IMR-90 (cell line): ENCODE measurements around the gene NOD2. TPM values are rescaled to one million over a fixed set of nuclear protein-coding genes. Genes with fewer than 3 reads are reported as not detected.

Experiments
- ATAC-seq: fragments of 200-7000 bp; cut with Tn5 transposase; 2 replicates; pipeline ENCODE4 v1.9.1; 2020; ENCODE audit warnings: low read depth, mild to moderate bottlenecking, moderate library complexity
- BruUV-seq: library from RNA; stranded (reverse); fragments of 400-500 nt; replicated peaks from 2 replicates; lab custom pipeline; 2021; lab: Mats Ljungman, UMichigan
- CTCF ChIA-PET: fragments of 300-600 bp; formaldehyde crosslinking; extraction: SDS; loops from one replicate; lab custom pipeline; 2021; ENCODE audit warnings: antibody characterized with exemption; lab: Yijun Ruan, JAX
- POLR2A ChIA-PET: fragments of 300-600 bp; sonication (Branson Sonifier 250); formaldehyde crosslinking; loops from one replicate; lab custom pipeline; 2022; ENCODE audit warnings: antibody characterized with exemption; ENCODE audit not compliant: unreplicated experiment; lab: Charles Lee
- DNase-seq: peaks from one replicate; pipeline ENCODE4 v3.0.0; 2013
- H2AFZ ChIP-seq: replicated peaks from 2 replicates; pipeline ENCODE3; 2013; ENCODE audit warnings: low read length, mild to moderate bottlenecking; ENCODE audit not compliant: poor library complexity
- H2AK5ac ChIP-seq: 2 replicates; pipeline ENCODE4 v1.6.1; 2013; ENCODE audit warnings: low read depth, low read length, inconsistent platforms
- H2AK9ac ChIP-seq: replicated peaks from 2 replicates; pipeline ENCODE3; 2013; ENCODE audit warnings: mild to moderate bottlenecking, low read depth, low read length, moderate library complexity; ENCODE audit not compliant: poor library complexity
- H2BK120ac ChIP-seq: 2 replicates; pipeline ENCODE4 v1.6.1; 2013; ENCODE audit warnings: low read depth, low read length, inconsistent platforms
- H2BK15ac ChIP-seq: 3 replicates; pipeline ENCODE4 v1.6.1; 2013; ENCODE audit warnings: low read depth, low read length, inconsistent platforms
- H2BK20ac ChIP-seq: 2 replicates; pipeline ENCODE4 v1.6.1; 2013; ENCODE audit warnings: low read depth, mild to moderate bottlenecking, inconsistent platforms, low read length, moderate library complexity
- H2BK5ac ChIP-seq: 2 replicates; pipeline ENCODE4 v1.6.1; 2013; ENCODE audit warnings: mild to moderate bottlenecking, low read depth, low read length, inconsistent platforms; ENCODE audit not compliant: poor library complexity, severe bottlenecking
- H3K14ac ChIP-seq: replicated peaks from 2 replicates; pipeline ENCODE4 v1.6.1; 2013; ENCODE audit warnings: low read depth, low read length, inconsistent platforms
- H3K18ac ChIP-seq: 2 replicates; pipeline ENCODE4 v1.6.1; 2013; ENCODE audit warnings: low read depth, low read length, control low read depth
- H3K23ac ChIP-seq: 2 replicates; pipeline ENCODE4 v1.6.1; 2013; ENCODE audit warnings: low read depth, low read length, inconsistent platforms
- H3K27ac ChIP-seq: 2 replicates; pipeline ENCODE4 v1.5.1; 2013; ENCODE audit warnings: mild to moderate bottlenecking, control low read depth, low read length; ENCODE audit not compliant: insufficient read depth
- H3K27me3 ChIP-seq: 2 replicates; pipeline ENCODE4 v1.6.1; 2013; ENCODE audit warnings: low read length; ENCODE audit not compliant: control insufficient read depth, insufficient read depth
- H3K36me3 ChIP-seq: 2 replicates; pipeline ENCODE4 v1.6.1; 2013; ENCODE audit warnings: low read length, mixed read lengths; ENCODE audit not compliant: control insufficient read depth, insufficient read depth
- H3K4ac ChIP-seq: 2 replicates; pipeline ENCODE4 v1.6.1; 2013; ENCODE audit warnings: low read depth, low read length, inconsistent platforms
- H3K4me1 ChIP-seq: 2 replicates; pipeline ENCODE4 v1.6.1; 2013; ENCODE audit warnings: low read length, mixed read lengths; ENCODE audit not compliant: control insufficient read depth, insufficient read depth
- H3K4me2 ChIP-seq: 2 replicates; pipeline ENCODE4 v1.6.1; 2013; ENCODE audit warnings: low read depth, mild to moderate bottlenecking, control low read depth, low read length, moderate library complexity
- H3K4me3 ChIP-seq: 2 replicates; pipeline ENCODE4 v1.5.1; 2013; ENCODE audit warnings: low read depth, mild to moderate bottlenecking, control low read depth, low read length, moderate library complexity; ENCODE audit not compliant: insufficient read depth
- H3K56ac ChIP-seq: 2 replicates; pipeline ENCODE4 v1.6.1; 2013; ENCODE audit warnings: low read length, inconsistent platforms; ENCODE audit not compliant: insufficient read depth; ENCODE audit errors: extremely low read depth
- H3K79me1 ChIP-seq, 2 experiments: 2 replicates each; pipeline ENCODE4 v1.6.1; 2013; ENCODE audit warnings: low read length in 2 of 2, inconsistent platforms in 1 of 2, low read depth in 1 of 2
- H3K9ac ChIP-seq: 2 replicates; pipeline ENCODE4 v1.6.1; 2013; ENCODE audit warnings: low read depth, low read length, control low read depth
- H3K9me1 ChIP-seq: 2 replicates; pipeline ENCODE4 v1.6.1; 2013; ENCODE audit warnings: low read length, inconsistent platforms; ENCODE audit not compliant: insufficient read depth
- H3K9me3 ChIP-seq: 2 replicates; pipeline ENCODE4 v1.6.1; 2013; ENCODE audit warnings: low read length; ENCODE audit not compliant: control insufficient read depth, insufficient read depth
- H4K20me1 ChIP-seq: 2 replicates; pipeline ENCODE4 v1.6.1; 2013; ENCODE audit warnings: low read length, inconsistent platforms; ENCODE audit not compliant: insufficient read depth
- H4K5ac ChIP-seq: 2 replicates; pipeline ENCODE4 v1.6.1; 2013; ENCODE audit warnings: mild to moderate bottlenecking, low read depth, low read length, control low read depth
- H4K8ac ChIP-seq, 2 experiments: 2 replicates each; pipeline ENCODE4 v1.6.1; 2013; ENCODE audit warnings: low read depth in 2 of 2, low read length in 2 of 2, control low read depth in 1 of 2, inconsistent platforms in 1 of 2
- H4K91ac ChIP-seq: 2 replicates; pipeline ENCODE4 v1.6.1; 2013; ENCODE audit warnings: low read depth, low read length, inconsistent platforms; ENCODE audit not compliant: insufficient read depth
- BHLHE40 ChIP-seq: fragments of 150-350 bp; IDR thresholded peaks from 2 replicates; pipeline ENCODE4 v1.6.1; 2016; ENCODE audit warnings: mild to moderate bottlenecking, low read depth, low read length
- CEBPB ChIP-seq: IDR thresholded peaks from 2 replicates; pipeline ENCODE4 v1.6.1; 2012; ENCODE audit warnings: low read depth, low read length, improper control_type of control experiment
- ELK1 ChIP-seq: fragments of 150-350 bp; IDR thresholded peaks from 2 replicates; pipeline ENCODE4 v1.6.1; 2016; ENCODE audit warnings: low read depth, mild to moderate bottlenecking, low read length, moderate library complexity, borderline replicate concordance
- MAFK ChIP-seq: IDR thresholded peaks from 2 replicates; pipeline ENCODE4 v1.6.1; 2012; ENCODE audit warnings: low read depth, low read length, improper control_type of control experiment
- NFE2L2 ChIP-seq: fragments of 150-350 bp; IDR thresholded peaks from 2 replicates; pipeline ENCODE4 v1.6.1; 2016; ENCODE audit warnings: low read depth, mild to moderate bottlenecking, low read length
- RAD21 ChIP-seq: IDR thresholded peaks from 2 replicates; pipeline ENCODE4 v1.6.1; 2012; ENCODE audit warnings: low read length, improper control_type of control experiment
- WGBS, 2 experiments: methylation state at CpG; one replicate each; pipeline versions ENCODE4 v1.1.5 to v1.1.7; 2013; ENCODE audit warnings: missing lambda C conversion rate in 2 of 2; ENCODE audit not compliant: insufficient read length in 1 of 2; ENCODE audit errors: extremely low coverage in 2 of 2; 5-methylcytosine and 5-hydroxymethylcytosine counted together
- dilution Hi-C: fragments of 300-500 bp; cut with HindIII; formaldehyde crosslinking; loops from one replicate; pipeline ENCODE4 v1.14.3; 2018; ENCODE audit warnings: low sequenced_read_pairs; ENCODE audit not compliant: unreplicated experiment
- in situ Hi-C: fragments of 300-500 bp; cut with MboI; formaldehyde crosslinking; loops from 3 replicates; pipeline ENCODE4 v1.14.3; 2019; ENCODE audit warnings: low sequenced_read_pairs, inconsistent platforms, mixed read lengths
- intact Hi-C: fragments of 100-400 bp; cut with micrococcal nuclease; formaldehyde crosslinking; loops from 2 replicates; pipeline ENCODE4 v1.10.0; 2022
- polyA plus RNA-seq, 3 experiments: library from polyadenylated mRNA; depleted of rRNA; stranded (reverse); fragments of >200 nt; gene quantifications; 2 replicates each; pipeline ENCODE4 v1.2.3, GENCODE V29; 2012; ENCODE audit warnings: low replicate concordance in 1 of 3
- total RNA-seq: library from RNA; depleted of rRNA; stranded (reverse); fragments of >200 nt; gene quantifications from 2 replicates; pipeline ENCODE4 v1.2.3, GENCODE V29; 2012

The NOD2 gene
- total and polyA plus RNA-seq, 2 of the 4 experiments (the other 2 are of a cell fraction) = not detected

DNA sequence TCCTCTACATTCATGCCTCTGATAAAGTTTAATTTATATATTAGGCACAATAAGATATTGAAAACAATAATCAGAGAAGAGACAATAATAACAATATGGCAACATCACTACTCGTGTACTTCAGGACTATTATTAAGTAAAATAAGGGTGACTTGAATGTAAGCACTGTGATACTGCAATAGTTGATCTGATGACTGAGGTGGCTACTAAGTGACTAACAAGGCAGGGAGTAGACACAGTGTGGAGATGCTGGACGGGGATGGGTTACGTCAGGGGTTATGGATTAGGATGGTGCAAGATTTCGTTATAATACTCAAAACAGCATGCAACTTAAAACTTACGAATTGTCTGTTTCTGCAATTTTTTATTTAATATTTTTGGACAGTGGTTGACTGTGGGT is 81.0 kb downstream of the NOD2 start:
- BruUV-seq = no TSS peak
- Histone ChIP-seq H2BK20ac (no peak overlapping the region), H4K8ac (no peak overlapping the region), H3K14ac (no peak overlapping the region), H2BK120ac (no peak overlapping the region), H3K4me1 (no peaks in the 10 kb centered on the region), H3K4ac (no peak overlapping the region), H2AFZ (no peak overlapping the region), H3K9ac (no peak overlapping the region), H4K91ac (no peak overlapping the region), H3K9me1 (peaks cover 4% of the 10 kb centered on the region; the same call in 1 of the 2 replicates), H3K9me3 (peaks cover 2% of the 10 kb centered on the region; the same call in 1 of the 2 replicates), H3K18ac (no peak overlapping the region), H3K4me3 (no peak overlapping the region), H2BK5ac (no peak overlapping the region), H3K56ac (no peak overlapping the region), H4K20me1 (no peaks in the 10 kb centered on the region), H3K27me3 (no peaks in the 10 kb centered on the region), H2AK5ac (no peak overlapping the region), H3K23ac (no peak overlapping the region; the same call in 1 of the 2 replicates), H3K36me3 (peaks cover 2% of the 10 kb centered on the region), H2AK9ac (no peak overlapping the region), H3K27ac (no peak overlapping the region), H3K4me2 (no peak overlapping the region), H4K5ac (no peak overlapping the region), H2BK15ac (no peak overlapping the region), H3K79me1 (peaks cover 2 to 4% of the 10 kb centered on the region in 2 experiments; a peak in 2 of 4 replicates)
- TF ChIP-seq BHLHE40 = no peak
- TF ChIP-seq RAD21 = no peak
- TF ChIP-seq MAFK = no peak
- no peak for TF ChIP-seq NFE2L2
- TF ChIP-seq ELK1 = no peak
- TF ChIP-seq CEBPB = no peak
- intact Hi-C loops (no loop called here), in situ Hi-C loops (no loop called here), dilution Hi-C loops (no loop called here)
- CTCF ChIA-PET = no interaction called here
- POLR2A ChIA-PET = no interaction called here
- no CpG with 5 or more reads among the region's 5 CpGs for WGBS, 2 experiments
- DNase-seq (no peak), ATAC-seq (no peak)
